CD8-positive, alpha-beta memory T cell (primary cell): ENCODE results near the gene A4GNT. TPM values are rescaled to one million over a fixed set of nuclear protein-coding genes. Genes with fewer than 3 reads are reported as not detected.
"Not testable (repeated sequence)": the region's sequence is repeated elsewhere in the genome, so short reads cannot be mapped to it uniquely, and the experiment has no call there.

Experiments used
- CTCF ChIA-PET: fragments of 350-600 bp; sonication (Branson Sonifier 250); formaldehyde crosslinking; loops from one replicate; lab custom pipeline; 2021; ENCODE audit warnings: antibody characterized with exemption; lab: Charles Lee
- POLR2A ChIA-PET: fragments of 350-600 bp; sonication (Branson Sonifier 250); formaldehyde crosslinking; loops from one replicate; lab custom pipeline; 2021; ENCODE audit warnings: antibody characterized with exemption; lab: Charles Lee
- DNase-seq, 5 donors: peaks; one replicate each; pipeline versions ENCODE4 v3.0.0 to v3.0.0-alpha.2; 2020 to 2022; ENCODE audit warnings: mixed read lengths in 1 of 5
- H3K27ac ChIP-seq: one replicate; pipeline ENCODE4 v1.7.0; 2013; ENCODE audit warnings: low read depth, mild to moderate bottlenecking, low read length, moderate library complexity
- H3K27me3 ChIP-seq: 2 replicates; pipeline ENCODE4 v1.7.0; 2013; ENCODE audit warnings: low read length, mild to moderate bottlenecking; ENCODE audit not compliant: insufficient read depth, poor library complexity, severe bottlenecking
- H3K36me3 ChIP-seq: 2 replicates; pipeline ENCODE4 v1.7.0; 2013; ENCODE audit warnings: mild to moderate bottlenecking, low read length, moderate library complexity; ENCODE audit not compliant: insufficient read depth
- H3K4me1 ChIP-seq: 2 replicates; pipeline ENCODE4 v1.7.0; 2013; ENCODE audit warnings: mild to moderate bottlenecking, low read length, moderate library complexity; ENCODE audit not compliant: insufficient read depth
- H3K4me3 ChIP-seq: 2 replicates; pipeline ENCODE4 v1.7.0; 2013; ENCODE audit warnings: mild to moderate bottlenecking, low read length
- H3K9me3 ChIP-seq: 2 replicates; pipeline ENCODE4 v1.7.0; 2013; ENCODE audit warnings: mild to moderate bottlenecking, low read length
- H3K27ac Mint-ChIP-seq, 8 donors: one replicate each; pipeline ENCODE4 v1.8.0; 2020 to 2021; ENCODE audit warnings: mixed read lengths in 8 of 8, mild to moderate bottlenecking in 6 of 8, inconsistent platforms in 3 of 8, moderate library complexity in 3 of 8
- H3K27me3 Mint-ChIP-seq, 2 donors: one replicate each; pipeline ENCODE4 v1.8.0; 2020 to 2021; ENCODE audit warnings: mixed read lengths in 2 of 2, mild to moderate bottlenecking in 1 of 2, moderate library complexity in 1 of 2
- H3K36me3 Mint-ChIP-seq, 3 donors: one replicate each; pipeline ENCODE4 v1.8.0; 2020 to 2021; ENCODE audit warnings: mixed read lengths in 3 of 3, inconsistent platforms in 1 of 3, mild to moderate bottlenecking in 1 of 3
- H3K4me1 Mint-ChIP-seq, 3 donors: one replicate each; pipeline ENCODE4 v1.8.0; 2020 to 2021; ENCODE audit warnings: mixed read lengths in 3 of 3, inconsistent platforms in 1 of 3, mild to moderate bottlenecking in 1 of 3
- H3K4me3 Mint-ChIP-seq, 7 donors: one replicate each; pipeline ENCODE4 v1.8.0; 2020 to 2021; ENCODE audit warnings: mixed read lengths in 7 of 7, mild to moderate bottlenecking in 6 of 7, moderate library complexity in 4 of 7, inconsistent platforms in 2 of 7
- H3K9me3 Mint-ChIP-seq, 5 donors: one replicate each; pipeline ENCODE4 v1.8.0; 2020 to 2022; ENCODE audit warnings: mixed read lengths in 5 of 5, mild to moderate bottlenecking in 3 of 5, moderate library complexity in 2 of 5, inconsistent platforms in 1 of 5
- polyA plus RNA-seq: library from polyadenylated mRNA; unstranded; fragments of 300-500 nt; fragmentation: Illumina TruSeq; gene quantifications from one replicate; pipeline ENCODE4 v1.2.3, GENCODE V29; 2021
- total RNA-seq, 2 experiments: library from RNA; stranded (reverse); gene quantifications; one replicate each; pipeline ENCODE4 v1.2.3, GENCODE V29; 2021

A4GNT gene
- total and polyA plus RNA-seq, 3 experiments from 2014 or later, result not detected

DNA sequence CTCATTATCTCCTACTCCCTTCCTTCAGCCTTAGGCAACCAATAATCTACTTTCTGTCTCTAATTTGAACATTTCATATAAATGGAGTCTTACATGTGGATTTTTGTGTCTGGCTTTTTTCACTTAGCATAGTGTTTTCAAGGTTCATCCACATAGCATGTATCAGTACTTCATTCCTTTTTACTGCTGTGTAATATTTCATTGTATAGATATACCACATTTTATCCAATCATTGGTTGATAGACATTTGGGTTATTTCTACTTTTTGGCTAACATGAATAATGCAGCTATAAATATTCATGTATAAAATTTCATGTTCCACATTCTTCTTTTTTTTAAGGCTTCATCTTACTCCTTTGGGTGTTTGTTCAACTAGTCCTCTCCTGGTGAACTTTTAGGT, 22.3 kb upstream of the A4GNT start:
- POLR2A ChIA-PET, result no interaction called here

DNA sequence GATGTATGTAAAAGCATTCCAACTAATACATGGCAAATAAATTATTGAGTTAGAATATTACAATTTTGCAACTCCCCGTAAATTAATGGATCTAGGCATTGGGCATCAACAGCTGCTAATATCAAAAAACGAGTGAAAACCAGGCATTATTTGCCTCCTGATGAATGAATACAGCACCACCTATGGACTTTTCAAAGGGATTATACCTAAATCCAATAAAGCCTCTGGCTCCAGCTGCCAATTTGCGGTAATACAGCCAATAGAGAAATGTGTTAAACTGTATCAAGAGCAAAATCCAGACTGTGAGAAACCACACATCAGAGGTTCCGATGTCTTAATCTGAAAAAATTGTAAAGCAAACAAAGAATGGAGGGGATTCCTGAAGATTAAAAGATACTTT, 16.3 kb upstream of the A4GNT start:
- H3K27me3 Mint-ChIP-seq, result peaks cover 2 to 6% of the 10 kb centered on the region in 2 donors
- H3K4me1 Mint-ChIP-seq, result no peaks in the 10 kb centered on the region
- H3K36me3 Mint-ChIP-seq, result peaks cover 0 to 2% (median 0%) of the 10 kb centered on the region in 3 donors
- no peaks in the 10 kb centered on the region for H3K36me3 ChIP-seq
- no peaks in the 10 kb centered on the region for H3K27me3 ChIP-seq
- H3K4me1 ChIP-seq, result no peaks in the 10 kb centered on the region
- H3K9me3 ChIP-seq, result no peaks in the 10 kb centered on the region
- no peak for DNase-seq
- H3K4me3 ChIP-seq, result no peak overlapping the region
- ChIA-PET CTCF (no interaction called here), POLR2A (no interaction called here)
- H3K27ac Mint-ChIP-seq, result no peak overlapping the region
- H3K27ac ChIP-seq, result no peak overlapping the region
- H3K9me3 Mint-ChIP-seq, result peaks cover 2 to 6% (median 5%) of the 10 kb centered on the region in 5 donors
- no peak overlapping the region for H3K4me3 Mint-ChIP-seq

More for the DNA sequence above, 22.3 kb upstream of the A4GNT start:
- Histone ChIP-seq H3K4me1 (no peaks in the 10 kb centered on the region), H3K9me3 (no peaks in the 10 kb centered on the region), H3K36me3 (no peaks in the 10 kb centered on the region), H3K27ac (no peak overlapping the region), H3K4me3 (no peak overlapping the region), H3K27me3 (no peaks in the 10 kb centered on the region)
- Mint-ChIP-seq H3K36me3 (peaks cover 0 to 12% (median 0%) of the 10 kb centered on the region in 3 donors), H3K27ac (no peak overlapping the region), H3K27me3 (peaks cover 0 to 2% of the 10 kb centered on the region in 2 donors), H3K4me1 (no peaks in the 10 kb centered on the region), H3K9me3 (peaks cover 6 to 16% (median 13%) of the 10 kb centered on the region in 5 donors), H3K4me3 (no peak overlapping the region)
- CTCF ChIA-PET, result no interaction called here
- DNase-seq, result no peak

DNA sequence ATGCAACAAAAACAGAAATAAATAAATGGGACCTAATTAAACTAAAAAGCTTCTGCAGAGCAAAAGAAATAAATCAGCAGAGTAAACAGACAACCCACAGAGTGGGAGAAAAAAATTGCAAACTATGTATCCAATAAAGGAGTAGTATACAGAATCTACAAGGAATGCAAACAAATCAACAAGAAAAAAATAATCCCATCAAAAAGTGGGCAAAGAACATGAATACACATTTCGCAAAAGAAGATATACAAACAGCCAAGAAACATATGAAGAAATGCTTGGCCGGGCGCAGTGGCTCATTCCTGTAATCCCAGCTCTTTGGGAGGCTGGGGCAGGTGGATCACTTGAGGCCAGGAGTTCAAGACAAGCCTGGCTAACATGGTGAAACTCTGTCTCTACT, 10.0 kb upstream of the A4GNT start:
- H3K27me3 Mint-ChIP-seq, result peaks cover 13 to 36% of the 10 kb centered on the region in 2 donors
- POLR2A ChIA-PET, CTCF ChIA-PET: not testable (repeated sequence)

DNA sequence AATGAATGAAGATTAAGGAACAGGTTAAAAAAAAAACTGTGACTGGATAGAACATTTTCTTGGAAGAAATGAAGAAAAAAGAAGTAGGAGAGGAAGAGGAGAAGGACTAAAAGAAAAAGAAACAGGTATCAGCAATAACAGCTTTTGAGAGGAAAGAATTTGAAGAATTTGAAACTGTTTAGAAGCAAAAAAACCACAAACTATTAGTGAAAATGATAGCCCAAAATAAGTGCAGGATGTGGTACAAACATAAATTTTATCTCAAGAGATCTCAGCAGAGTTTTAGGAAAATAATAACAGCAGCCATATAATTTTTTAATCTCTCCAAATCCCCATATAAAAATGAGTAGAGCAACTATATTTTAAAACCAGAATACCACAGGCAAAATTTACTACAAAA, 8.8 kb upstream of the A4GNT start:
- ChIA-PET CTCF (no interaction called here), POLR2A (no interaction called here)
- no peaks in the 10 kb centered on the region for H3K9me3 Mint-ChIP-seq
- H3K4me3 ChIP-seq, result no peak overlapping the region
- no peaks in the 10 kb centered on the region for H3K4me1 Mint-ChIP-seq
- H3K36me3 ChIP-seq, result no peaks in the 10 kb centered on the region
- no peaks in the 10 kb centered on the region for H3K9me3 ChIP-seq
- peaks cover 13 to 40% of the 10 kb centered on the region in 2 donors for H3K27me3 Mint-ChIP-seq
- H3K4me3 Mint-ChIP-seq, result no peak overlapping the region
- no peak for DNase-seq
- H3K27me3 ChIP-seq, result no peaks in the 10 kb centered on the region
- H3K36me3 Mint-ChIP-seq, result no peaks in the 10 kb centered on the region
- H3K4me1 ChIP-seq, result no peaks in the 10 kb centered on the region
- no peak overlapping the region for H3K27ac Mint-ChIP-seq
- H3K27ac ChIP-seq, result no peak overlapping the region

More for the DNA sequence above, 10.0 kb upstream of the A4GNT start:
- DNase-seq, H3K4me1 Mint-ChIP-seq, H3K9me3 Mint-ChIP-seq, H3K4me1 ChIP-seq, H3K27me3 ChIP-seq, H3K36me3 ChIP-seq, H3K4me3 ChIP-seq, H3K36me3 Mint-ChIP-seq, H3K4me3 Mint-ChIP-seq, H3K27ac ChIP-seq, H3K27ac Mint-ChIP-seq, H3K9me3 ChIP-seq: not testable (repeated sequence)

DNA sequence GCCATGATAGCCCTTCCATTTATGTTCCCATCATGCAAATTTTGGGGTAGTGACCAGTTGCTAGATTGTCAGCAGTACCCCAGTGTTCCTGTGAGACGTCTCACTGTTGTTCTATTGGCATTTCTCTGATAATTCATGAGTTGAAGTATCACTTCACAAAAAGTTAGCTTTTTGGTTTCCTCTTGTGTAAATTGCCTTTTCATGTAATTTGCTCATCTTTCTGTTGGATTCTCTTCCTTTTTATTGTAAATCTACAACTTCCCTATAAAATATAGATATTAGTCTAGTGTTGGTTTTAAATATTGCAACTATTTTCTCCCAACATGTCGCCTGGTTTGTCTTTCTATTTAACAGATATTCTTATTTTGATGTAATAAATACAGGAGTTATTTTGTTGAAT, 7.5 kb upstream of the A4GNT start:
- H3K4me3 ChIP-seq, result no peak overlapping the region
- H3K4me3 Mint-ChIP-seq, result no peak overlapping the region
- peaks cover 11 to 41% of the 10 kb centered on the region in 2 donors for H3K27me3 Mint-ChIP-seq
- no peaks in the 10 kb centered on the region for H3K27me3 ChIP-seq
- H3K4me1 Mint-ChIP-seq, result no peaks in the 10 kb centered on the region
- ChIA-PET POLR2A (no interaction called here), CTCF (no interaction called here)
- H3K36me3 ChIP-seq, result no peaks in the 10 kb centered on the region
- no peak overlapping the region for H3K27ac Mint-ChIP-seq
- no peaks in the 10 kb centered on the region for H3K9me3 Mint-ChIP-seq
- no peaks in the 10 kb centered on the region for H3K36me3 Mint-ChIP-seq
- H3K27ac ChIP-seq, result no peak overlapping the region
- no peaks in the 10 kb centered on the region for H3K4me1 ChIP-seq
- no peaks in the 10 kb centered on the region for H3K9me3 ChIP-seq
- DNase-seq, result no peak

DNA sequence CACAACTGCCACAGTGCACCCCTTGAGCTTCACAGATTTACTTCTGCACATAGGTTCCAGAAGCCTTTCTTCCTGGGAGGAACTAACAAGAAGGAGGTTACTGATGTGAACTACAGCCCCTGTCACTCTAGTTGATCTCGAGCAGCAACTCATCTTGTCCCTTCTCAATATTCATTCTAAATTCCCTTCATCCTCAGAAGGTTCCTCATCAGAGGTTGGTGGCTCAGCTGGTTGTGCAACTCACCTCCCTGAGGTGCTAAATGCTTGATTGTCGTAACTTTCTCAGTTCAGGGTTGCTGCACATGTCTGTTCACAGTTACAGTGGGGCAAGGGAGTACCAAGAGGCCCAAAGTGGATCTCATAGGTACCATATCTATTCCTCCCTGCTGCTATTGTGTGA, 5.7 kb upstream of the A4GNT start:
- DNase-seq, result no peak
- Mint-ChIP-seq H3K27ac (no peak overlapping the region), H3K4me3 (no peak overlapping the region), H3K4me1 (no peaks in the 10 kb centered on the region), H3K27me3 (peaks cover 14 to 41% of the 10 kb centered on the region in 2 donors), H3K9me3 (no peaks in the 10 kb centered on the region), H3K36me3 (no peaks in the 10 kb centered on the region)
- H3K27ac ChIP-seq, result no peak overlapping the region
- H3K4me3 ChIP-seq, result no peak overlapping the region
- ChIA-PET CTCF (no interaction called here), POLR2A (no interaction called here)
- no peaks in the 10 kb centered on the region for H3K27me3 ChIP-seq
- H3K36me3 ChIP-seq, result no peaks in the 10 kb centered on the region
- H3K4me1 ChIP-seq, result no peaks in the 10 kb centered on the region
- no peaks in the 10 kb centered on the region for H3K9me3 ChIP-seq

DNA sequence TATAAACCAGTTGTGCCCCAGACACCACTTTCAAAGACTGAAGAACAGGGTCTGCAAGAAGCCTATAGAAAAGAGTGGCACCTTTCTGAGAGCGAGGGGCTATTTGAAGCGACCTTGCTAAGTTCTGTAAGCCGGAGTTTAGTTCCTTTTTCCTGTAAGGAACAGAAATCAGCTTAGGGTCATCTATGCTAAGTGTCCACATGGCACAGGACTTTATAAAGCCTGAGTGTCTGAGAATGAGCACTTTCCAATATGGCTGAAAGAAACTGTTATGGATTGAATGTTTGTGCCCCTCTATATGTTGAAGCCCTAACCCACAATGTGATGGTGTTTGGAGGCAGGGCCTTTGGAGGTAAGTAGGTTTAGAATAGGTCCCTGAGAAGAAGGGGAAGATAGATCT, 4.0 kb upstream of the A4GNT start:
- Mint-ChIP-seq H3K4me3 (no peak overlapping the region), H3K27me3 (peaks cover 10 to 32% of the 10 kb centered on the region in 2 donors), H3K4me1 (no peaks in the 10 kb centered on the region), H3K9me3 (no peaks in the 10 kb centered on the region), H3K36me3 (no peaks in the 10 kb centered on the region), H3K27ac (no peak overlapping the region)
- no peak overlapping the region for H3K27ac ChIP-seq
- H3K4me3 ChIP-seq, result no peak overlapping the region
- H3K36me3 ChIP-seq, result no peaks in the 10 kb centered on the region
- ChIA-PET POLR2A (no interaction called here), CTCF (no interaction called here)
- no peaks in the 10 kb centered on the region for H3K4me1 ChIP-seq
- DNase-seq, result no peak
- no peaks in the 10 kb centered on the region for H3K27me3 ChIP-seq
- no peaks in the 10 kb centered on the region for H3K9me3 ChIP-seq

DNA sequence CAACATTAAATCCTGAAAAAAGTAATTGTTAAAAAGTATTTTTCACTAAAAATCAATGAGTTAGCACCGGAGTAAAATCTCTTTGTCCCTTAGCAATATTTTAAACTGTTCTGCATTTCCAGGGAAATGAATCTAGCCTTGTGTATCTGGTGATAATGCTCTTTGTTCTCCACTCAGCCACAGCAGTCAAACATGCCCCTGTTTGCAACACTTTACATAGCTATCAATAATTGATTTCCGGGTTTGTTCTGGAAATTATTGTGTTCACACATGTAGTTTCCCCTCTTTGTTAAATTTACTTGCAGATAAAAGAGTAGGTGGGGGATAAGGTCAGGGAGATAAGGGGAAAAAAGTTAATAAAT, 3.6 kb upstream of the A4GNT start:
- Histone ChIP-seq H3K27ac (no peak overlapping the region), H3K4me3 (no peak overlapping the region), H3K36me3 (no peaks in the 10 kb centered on the region), H3K4me1 (no peaks in the 10 kb centered on the region), H3K27me3 (no peaks in the 10 kb centered on the region), H3K9me3 (no peaks in the 10 kb centered on the region)
- ChIA-PET POLR2A (no interaction called here), CTCF (no interaction called here)
- Mint-ChIP-seq H3K36me3 (no peaks in the 10 kb centered on the region), H3K27ac (no peak overlapping the region), H3K27me3 (peaks cover 10 to 28% of the 10 kb centered on the region in 2 donors), H3K9me3 (no peaks in the 10 kb centered on the region), H3K4me3 (no peak overlapping the region), H3K4me1 (no peaks in the 10 kb centered on the region)
- DNase-seq, result no peak
